IPS-11a (cell line): Measurements from ENCODE around the gene ROCK2.

ENCODE experiments used
- H3K4me3 ChIP-seq: one replicate; pipeline ENCODE4 v1.5.1; 2013; ENCODE audit warnings: low read depth, low read length, control low read depth

Gene ROCK2

GRCh38 chr2:11131166-11131920, 213.1 kb downstream of the ROCK2 start:
- no peak overlapping the region for H3K4me3 ChIP-seq
